H1 (cell line): ENCODE results near the gene USP20. TPM values are rescaled to one million over a fixed set of nuclear protein-coding genes. Genes with fewer than 3 reads are reported as not detected.

Experiments
- CTCF ChIA-PET: fragments of 300-600 bp; sonication (Branson Sonifier 250); formaldehyde crosslinking; loops from one replicate; lab custom pipeline; 2021; ENCODE audit not compliant: partially characterized antibody; lab: Charles Lee
- POLR2A ChIA-PET: fragments of 300-600 bp; sonication (Branson Sonifier 250); formaldehyde crosslinking; loops from one replicate; lab custom pipeline; 2021; ENCODE audit warnings: inconsistent platforms; ENCODE audit not compliant: partially characterized antibody; lab: Charles Lee
- DNase-seq, 2 experiments: peaks; one replicate each; pipeline versions ENCODE4 v3.0.0 to v3.0.0-alpha.2; 2010 to 2022; ENCODE audit warnings: low spot score in 2 of 2, low read depth in 1 of 2, mixed read lengths in 1 of 2
- FAIRE-seq: peaks from 2 replicates; lab custom pipeline; 2011; peaks lifted over from hg19 to GRCh38; lab: Jason Lieb, UNC
- H2AFZ ChIP-seq: 2 replicates; pipeline ENCODE4 v1.8.1; 2012; ENCODE audit warnings: low read length, inconsistent platforms
- H2AK5ac ChIP-seq: 2 replicates; pipeline ENCODE4 v1.6.1; 2013; ENCODE audit warnings: low read depth, low read length
- H2BK120ac ChIP-seq: replicated peaks from 2 replicates; pipeline ENCODE3; 2013; ENCODE audit warnings: low read depth, low read length, inconsistent platforms
- H2BK12ac ChIP-seq: 2 replicates; pipeline ENCODE4 v1.6.1; 2013; ENCODE audit warnings: low read depth, low read length
- H2BK15ac ChIP-seq: 2 replicates; pipeline ENCODE4 v1.6.1; 2013; ENCODE audit warnings: low read length
- H2BK20ac ChIP-seq: 2 replicates; pipeline ENCODE4 v1.6.1; 2013; ENCODE audit warnings: low read length
- H2BK5ac ChIP-seq: 2 replicates; pipeline ENCODE4 v1.6.1; 2013; ENCODE audit warnings: low read depth, low read length
- H3K14ac ChIP-seq: 2 replicates; pipeline ENCODE4 v1.6.1; 2013; ENCODE audit warnings: inconsistent platforms; ENCODE audit not compliant: insufficient read length
- H3K18ac ChIP-seq: 2 replicates; pipeline ENCODE4 v1.6.1; 2013; ENCODE audit warnings: low read length; ENCODE audit errors: extremely low read depth
- H3K23ac ChIP-seq: 2 replicates; pipeline ENCODE4 v1.6.1; 2013; ENCODE audit warnings: inconsistent platforms; ENCODE audit not compliant: insufficient read length
- H3K23me2 ChIP-seq: 2 replicates; pipeline ENCODE4 v1.6.1; 2013; ENCODE audit warnings: low read depth, low read length
- H3K27ac ChIP-seq: 2 replicates; pipeline ENCODE4 v1.6.1; 2011; ENCODE audit warnings: low read depth, low read length, inconsistent platforms
- H3K27me3 ChIP-seq, 4 experiments: replicated peaks in 1 of 4; 1 replicate in 1 of 4; 2 replicates in 3 of 4; pipeline versions ENCODE4 v1.6.1 to v1.8.1; 2011 to 2013; ENCODE audit warnings: low read length in 3 of 4, mild to moderate bottlenecking in 3 of 4, inconsistent platforms in 2 of 4, mixed read lengths in 2 of 4, moderate library complexity in 1 of 4; ENCODE audit not compliant: control insufficient read depth in 3 of 4, insufficient read depth in 3 of 4; ENCODE audit errors: extremely low read depth in 1 of 4
- H3K36me3 ChIP-seq, 4 experiments: 2 replicates each; pipeline versions ENCODE4 v1.6.1 to v1.8.1; 2011 to 2013; ENCODE audit warnings: mild to moderate bottlenecking in 4 of 4, low read length in 3 of 4, moderate library complexity in 2 of 4, control low read depth in 1 of 4, inconsistent platforms in 1 of 4; ENCODE audit not compliant: insufficient read depth in 4 of 4, control insufficient read depth in 2 of 4
- H3K4ac ChIP-seq: replicated peaks from 2 replicates; pipeline ENCODE3; 2013; ENCODE audit warnings: low read length, low read depth, mixed read lengths, inconsistent platforms; ENCODE audit not compliant: insufficient read length
- H3K4me1 ChIP-seq, 4 experiments: replicated peaks in 1 of 4; 1 replicate in 1 of 4; 2 replicates in 3 of 4; pipeline versions ENCODE4 v1.6.1 to v1.8.1; 2011 to 2013; ENCODE audit warnings: low read length in 3 of 4, inconsistent platforms in 2 of 4, mixed read lengths in 1 of 4; ENCODE audit not compliant: insufficient read depth in 4 of 4, control insufficient read depth in 3 of 4
- H3K4me2 ChIP-seq, 2 experiments: 2 replicates each; pipeline versions ENCODE4 v1.6.1 to v1.8.1; 2011 to 2013; ENCODE audit warnings: low read depth in 2 of 2, low read length in 2 of 2, control low read depth in 1 of 2, inconsistent platforms in 1 of 2, mild to moderate bottlenecking in 1 of 2; ENCODE audit not compliant: insufficient read depth in 1 of 2
- H3K4me3 ChIP-seq, 4 experiments: fragments of 200-600, 300-600 bp in 1 of 4; sonication (generic), shearing (Covaris generic), sonication (Bioruptor Twin) in 1 of 4; 2 replicates each; pipeline versions ENCODE4 v1.5.1 to v1.8.1; 2011 to 2016; ENCODE audit warnings: low read length in 4 of 4, low read depth in 3 of 4, control low read depth in 2 of 4, inconsistent platforms in 2 of 4, mild to moderate bottlenecking in 2 of 4, mixed read lengths in 1 of 4, moderate library complexity in 1 of 4; ENCODE audit not compliant: insufficient read depth in 2 of 4; ENCODE audit errors: extremely low read depth in 1 of 4
- H3K56ac ChIP-seq: replicated peaks from 2 replicates; pipeline ENCODE3; 2013; ENCODE audit warnings: low read depth, mild to moderate bottlenecking, mixed read lengths, low read length, inconsistent platforms; ENCODE audit not compliant: insufficient read length
- H3K79me1 ChIP-seq: 2 replicates; pipeline ENCODE4 v1.6.1; 2013; ENCODE audit warnings: low read depth, low read length, control low read depth
- H3K79me2 ChIP-seq, 2 experiments: 2 replicates each; pipeline versions ENCODE4 v1.6.1 to v1.8.1; 2012 to 2013; ENCODE audit warnings: low read length in 2 of 2, mild to moderate bottlenecking in 2 of 2, inconsistent platforms in 1 of 2; ENCODE audit not compliant: insufficient read depth in 2 of 2, control insufficient read depth in 1 of 2
- H3K9ac ChIP-seq, 4 experiments: replicated peaks in 1 of 4; 1 replicate in 1 of 4; 2 replicates in 3 of 4; pipeline versions ENCODE4 v1.6.1 to v1.8.1; 2011 to 2013; ENCODE audit warnings: low read depth in 3 of 4, low read length in 3 of 4, control low read depth in 2 of 4, mild to moderate bottlenecking in 2 of 4, moderate library complexity in 2 of 4, inconsistent platforms in 1 of 4; ENCODE audit errors: extremely low read depth in 1 of 4
- H3K9me3 ChIP-seq, 2 experiments: 2 replicates each; pipeline versions ENCODE4 v1.6.1 to v1.8.1; 2012 to 2013; ENCODE audit warnings: mild to moderate bottlenecking in 2 of 2, moderate library complexity in 2 of 2, control low read depth in 1 of 2, inconsistent platforms in 1 of 2, low read depth in 1 of 2, low read length in 1 of 2, mixed read lengths in 1 of 2; ENCODE audit not compliant: insufficient read depth in 2 of 2
- H4K20me1 ChIP-seq, 2 experiments: replicated peaks in 1 of 2; 2 replicates each; pipeline versions ENCODE3 to v1.8.1; 2011 to 2013; ENCODE audit warnings: inconsistent platforms in 2 of 2, low read length in 2 of 2, mild to moderate bottlenecking in 1 of 2; ENCODE audit not compliant: insufficient read depth in 2 of 2, control insufficient read depth in 1 of 2
- H4K5ac ChIP-seq: 2 replicates; pipeline ENCODE4 v1.6.1; 2013; ENCODE audit warnings: low read length, low read depth, mixed read lengths, inconsistent platforms; ENCODE audit not compliant: insufficient read length
- H4K8ac ChIP-seq: 2 replicates; pipeline ENCODE4 v1.8.0; 2013; ENCODE audit warnings: mild to moderate bottlenecking, moderate library complexity, low read length, inconsistent platforms; ENCODE audit not compliant: insufficient read depth; ENCODE audit errors: extremely low read depth
- H4K91ac ChIP-seq: replicated peaks from 2 replicates; pipeline ENCODE3; 2013; ENCODE audit warnings: low read length, mixed read lengths, inconsistent platforms; ENCODE audit not compliant: insufficient read length
- ASH2L ChIP-seq: fragments of 200-600, 300-600 bp; sonication (generic); IDR thresholded peaks from one replicate; pipeline ENCODE4 v1.7.1; 2017; ENCODE audit warnings: low read length
- BACH1 ChIP-seq: IDR thresholded peaks from 2 replicates; pipeline ENCODE4 v1.6.1; 2012; ENCODE audit warnings: low read length, improper control_type of control experiment
- CBX8 ChIP-seq: fragments of 300-800, 300-1000 bp; sonication (generic); IDR thresholded peaks from 2 replicates; pipeline ENCODE4 v1.7.1; 2016; ENCODE audit warnings: low read depth, low read length, borderline replicate concordance
- CEBPB ChIP-seq: IDR thresholded peaks from 2 replicates; pipeline ENCODE4 v1.6.1; 2012; ENCODE audit warnings: low read depth, low read length
- CTBP2 ChIP-seq: IDR thresholded peaks from 2 replicates; pipeline ENCODE4 v1.7.0; 2011; ENCODE audit warnings: borderline replicate concordance, mild to moderate bottlenecking, moderate library complexity, mixed read lengths, low read length; ENCODE audit not compliant: insufficient read depth, insufficient read length
- E2F6 ChIP-seq: IDR thresholded peaks from 2 replicates; pipeline ENCODE4 v1.6.1; 2012; ENCODE audit warnings: inconsistent platforms
- EGR1 ChIP-seq: IDR thresholded peaks from 2 replicates; pipeline ENCODE4 v1.6.1; 2011; ENCODE audit warnings: low read depth, low read length, borderline replicate concordance
- MAFK ChIP-seq: IDR thresholded peaks from 2 replicates; pipeline ENCODE4 v1.6.1; 2012; ENCODE audit warnings: low read depth, mild to moderate bottlenecking, improper control_type of control experiment, low read length
- POLR2AphosphoS5 ChIP-seq: IDR thresholded peaks from 2 replicates; pipeline ENCODE4 v1.6.1; 2011; ENCODE audit warnings: low read depth, low read length
- RAD21 ChIP-seq, 2 experiments: IDR thresholded peaks in 1 of 2; conservative IDR thresholded peaks in 1 of 2; 2 replicates each; pipeline ENCODE4 v1.6.1; 2011; ENCODE audit warnings: low read depth in 2 of 2, low read length in 2 of 2, improper control_type of control experiment in 1 of 2, inconsistent platforms in 1 of 2, mild to moderate bottlenecking in 1 of 2, moderate library complexity in 1 of 2
- RXRA ChIP-seq: IDR thresholded peaks from 2 replicates; pipeline ENCODE4 v1.6.1; 2011; ENCODE audit warnings: low read depth, mild to moderate bottlenecking, low read length, moderate library complexity; ENCODE audit not compliant: insufficient read depth
- TAF1 ChIP-seq: IDR thresholded peaks from 2 replicates; pipeline ENCODE4 v1.6.1; 2011; ENCODE audit warnings: mild to moderate bottlenecking, low read depth, low read length
- TCF12 ChIP-seq: IDR thresholded peaks from 2 replicates; pipeline ENCODE4 v1.6.1; 2011; ENCODE audit warnings: low read depth, mild to moderate bottlenecking, low read length
- ZNF274 ChIP-seq: IDR thresholded peaks from 2 replicates; pipeline ENCODE4 v1.7.0; 2012; ENCODE audit warnings: low read length, borderline replicate concordance; ENCODE audit errors: extremely low read depth
- WGBS, 2 experiments: shearing (Covaris generic) in 1 of 2; methylation state at CpG; one replicate each; pipeline versions ENCODE4 v1.1.6 to v1.1.7; 2013 to 2015; ENCODE audit warnings: low lambda C conversion rate in 2 of 2, mixed read lengths in 2 of 2, inconsistent platforms in 1 of 2, low coverage in 1 of 2, missing lambda C conversion rate in 1 of 2; ENCODE audit not compliant: insufficient replicate concordance in 2 of 2, insufficient coverage in 1 of 2, insufficient read length in 1 of 2; ENCODE audit errors: extremely low coverage in 1 of 2, missing lambda C conversion rate in 1 of 2; 5-methylcytosine and 5-hydroxymethylcytosine counted together
- polyA plus RNA-seq, 7 experiments: library from polyadenylated mRNA; depleted of rRNA in 3 of 7; stranded (reverse) in 5 of 7; unstranded in 2 of 7; fragments of >200 nt in 5 of 7; fragments of 200-250 nt in 2 of 7; gene quantifications; 1 replicate in 5 of 7; 2 replicates in 1 of 7; 4 replicates in 1 of 7; pipeline versions ENCODE4 v1.2.1 to v1.2.3, GENCODE V29; 2011 to 2013; ENCODE audit warnings: missing spikeins in 2 of 7, mixed read lengths in 2 of 7
- total RNA-seq: library from RNA; stranded (reverse); fragmentation: NEBNext Ultra II Directional; extraction: Animal tissue kit (Norgen Biotek cat#: 25700); gene quantifications from 2 replicates; pipeline ENCODE4 v1.2.1, GENCODE V29; 2021

Gene USP20
- total and polyA plus RNA-seq, 2 of the 8 experiments (the other 6 are each of a cell fraction or from before 2014, with no cell fraction given) = 13.4 to 23.0 TPM

GRCh38 chr9:129794549-129794948, 40.7 kb upstream of the USP20 start:
- CTCF ChIA-PET = interaction anchor here (0.9 to 2.3 kb wide), 3 partner anchors 10 to 74 kb away, joined by 3 to 6 read pairs (median 4); no protein-coding TSS in a partner anchor
- H3K18ac ChIP-seq = no peak overlapping the region
- no peaks in the 10 kb centered on the region for H4K20me1 ChIP-seq
- peaks cover 0 to 4% (median 0%) of the 10 kb centered on the region in 4 experiments; a peak in 1 of 7 replicates for H3K27me3 ChIP-seq
- DNase-seq (no peak), FAIRE-seq (no peak)
- no peak overlapping the region for H2BK5ac ChIP-seq
- H2AFZ ChIP-seq = no peak overlapping the region
- H2BK120ac ChIP-seq = no peak overlapping the region
- no peaks in the 10 kb centered on the region for H3K23me2 ChIP-seq
- H3K4ac ChIP-seq = no peak overlapping the region
- no peak overlapping the region for H3K23ac ChIP-seq
- H4K91ac ChIP-seq = no peak overlapping the region
- peak overlapping the region; percentile 8; the same call in 1 of the 2 replicates for H2AK5ac ChIP-seq
- no peak overlapping the region for H2BK12ac ChIP-seq
- H3K79me2 ChIP-seq = no peaks in the 10 kb centered on the region
- H2BK15ac ChIP-seq = no peak overlapping the region
- H3K36me3 ChIP-seq = no peaks in the 10 kb centered on the region
- no peak overlapping the region for H3K4me3 ChIP-seq
- POLR2A ChIA-PET = no interaction called here
- H4K5ac ChIP-seq = no peak overlapping the region
- H3K14ac ChIP-seq = no peak overlapping the region
- H3K9ac ChIP-seq = no peak overlapping the region
- no peak overlapping the region for H3K4me2 ChIP-seq
- H3K56ac ChIP-seq = no peak overlapping the region
- 92% methylated on average over 8 of the region's 8 CpGs; no CpG with 5 or more reads in 1 of the 2 experiments for WGBS, 2 experiments
- no peaks in the 10 kb centered on the region for H3K9me3 ChIP-seq
- H4K8ac ChIP-seq = no peak overlapping the region
- H3K27ac ChIP-seq = no peak overlapping the region
- no peaks in the 10 kb centered on the region for H3K79me1 ChIP-seq
- no peak overlapping the region for H2BK20ac ChIP-seq
- H3K4me1 ChIP-seq = no peaks in the 10 kb centered on the region
- TF ChIP-seq CBX8 = no peak
- TF ChIP-seq MAFK = no peak
- no peak for TF ChIP-seq TCF12
- no peak for TF ChIP-seq TAF1
- no peak for TF ChIP-seq E2F6
- no peak for TF ChIP-seq CEBPB
- no peak for TF ChIP-seq CTBP2
- TF ChIP-seq BACH1 = no peak
- TF ChIP-seq EGR1 = no peak
- no peak for TF ChIP-seq RXRA
- TF ChIP-seq POLR2AphosphoS5 = no peak
- TF ChIP-seq RAD21 (IDR thresholded peaks at IDR 0.05 in 1 of 2, conservative IDR thresholded peaks at IDR 0.05 in 1 of 2; ENCODE audit: low read depth in 2 of 2, low read length in 2 of 2) = no peak
- TF ChIP-seq ASH2L = no peak
- no peak for TF ChIP-seq ZNF274
